G401.6 (cell line): Measurements from ENCODE around the gene WDFY3.

Experiments used
- FAIRE-seq: peaks from 2 replicates; lab custom pipeline; 2012; peaks lifted over from hg19 to GRCh38; lab: Jason Lieb, UNC

The WDFY3 gene

DNA sequence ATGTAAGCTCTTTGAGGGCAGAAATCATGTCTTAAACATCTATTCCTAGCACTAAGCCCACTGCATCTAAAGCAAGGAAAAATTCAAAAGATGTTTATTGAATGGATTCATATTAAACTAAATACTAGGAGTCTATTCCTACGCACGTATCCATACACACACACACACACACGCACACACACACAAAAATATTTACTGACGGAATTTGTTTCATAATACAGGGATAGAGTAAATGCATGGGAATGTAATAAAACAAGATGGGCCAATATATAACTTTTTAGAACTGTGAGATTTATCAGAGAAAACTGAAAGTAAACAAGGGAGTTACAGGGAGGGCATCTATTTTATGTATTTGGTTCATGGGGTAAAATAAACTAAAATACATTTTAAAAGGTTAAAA, 57.6 kb downstream of the WDFY3 start:
- FAIRE-seq, result no peak

DNA sequence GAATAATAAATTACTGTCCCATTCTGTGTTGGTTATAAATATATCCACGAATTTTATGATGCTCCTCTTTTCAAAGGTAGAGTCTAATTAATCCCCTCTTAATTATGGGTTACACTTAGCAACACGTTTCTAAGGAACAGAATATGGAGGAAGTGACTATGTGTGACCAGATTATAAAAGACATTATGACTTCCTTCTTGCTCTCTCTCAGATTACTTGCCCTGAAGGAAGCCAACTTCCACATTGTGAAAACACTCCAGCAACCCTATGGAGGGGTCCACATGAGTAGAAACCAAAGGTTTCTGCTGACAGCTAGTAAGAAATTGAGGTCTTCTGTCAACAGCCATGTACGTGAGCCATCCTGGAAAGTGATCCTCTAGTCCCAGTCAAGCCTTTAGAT, 59.3 kb downstream of the WDFY3 start:
- FAIRE-seq, result no peak

DNA sequence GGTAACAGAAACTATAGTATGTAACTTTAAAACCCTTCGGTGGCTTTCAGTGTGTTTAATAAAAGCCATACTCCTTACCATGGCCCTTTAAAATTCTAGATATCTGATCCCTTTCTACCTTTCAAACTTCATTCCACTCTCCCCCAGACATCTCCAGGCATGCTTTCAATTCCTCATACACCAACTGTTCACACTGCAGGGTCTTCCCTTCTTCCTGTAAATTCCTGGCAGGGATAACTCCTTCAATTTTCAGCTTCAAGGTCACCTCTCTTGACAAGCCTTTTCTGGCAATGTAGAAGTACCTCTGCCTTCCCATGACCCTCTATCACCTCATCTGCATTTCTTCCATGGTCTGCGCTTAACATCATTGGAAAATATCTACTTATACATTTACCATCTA, 60.8 kb downstream of the WDFY3 start:
- no peak for FAIRE-seq

DNA sequence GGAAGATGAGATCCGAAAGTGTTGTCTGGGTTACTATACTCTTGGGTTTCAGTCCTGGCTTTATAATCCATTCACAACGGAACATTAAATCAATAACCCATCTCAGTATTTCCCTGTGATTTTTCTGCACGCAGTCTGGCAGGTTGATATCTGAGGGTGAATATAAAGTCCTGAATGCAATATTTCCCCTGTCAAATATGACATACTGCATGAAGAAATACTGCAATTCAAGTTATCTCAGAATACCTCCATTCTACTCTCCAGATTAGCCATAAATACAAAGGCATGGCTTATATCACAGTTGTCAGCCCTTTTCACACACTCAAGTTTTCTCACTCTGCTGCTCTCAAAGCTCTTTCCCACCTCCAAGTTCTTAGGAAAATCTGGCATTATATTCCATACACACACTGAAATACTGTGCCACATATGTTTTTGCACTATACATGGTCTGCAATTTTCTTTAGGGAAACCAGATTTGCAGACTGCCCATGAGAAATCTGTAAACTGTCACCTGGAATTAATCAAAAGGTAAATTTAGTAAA, 64.7 kb downstream of the WDFY3 start:
- FAIRE-seq, result no peak

DNA sequence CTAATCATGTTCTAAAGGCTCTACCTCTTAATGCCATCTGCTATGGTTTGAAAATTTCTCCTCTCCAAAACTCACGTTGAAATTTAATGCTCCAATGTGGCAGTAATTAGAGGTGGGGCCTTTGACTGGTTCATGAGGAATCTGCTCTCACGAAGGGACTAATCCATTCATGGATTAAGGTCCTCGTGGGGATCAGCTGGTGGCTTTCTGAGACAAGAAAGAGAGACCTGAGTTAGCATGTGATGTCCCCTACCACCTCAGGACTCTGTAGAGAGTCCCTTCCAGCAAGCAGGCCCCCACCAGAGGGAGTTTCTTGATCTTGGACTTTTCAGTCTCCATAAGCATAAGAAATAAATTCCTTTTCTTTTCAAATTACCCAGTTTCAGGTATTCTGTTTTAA, 65.3 kb downstream of the WDFY3 start:
- FAIRE-seq, result no peak

DNA sequence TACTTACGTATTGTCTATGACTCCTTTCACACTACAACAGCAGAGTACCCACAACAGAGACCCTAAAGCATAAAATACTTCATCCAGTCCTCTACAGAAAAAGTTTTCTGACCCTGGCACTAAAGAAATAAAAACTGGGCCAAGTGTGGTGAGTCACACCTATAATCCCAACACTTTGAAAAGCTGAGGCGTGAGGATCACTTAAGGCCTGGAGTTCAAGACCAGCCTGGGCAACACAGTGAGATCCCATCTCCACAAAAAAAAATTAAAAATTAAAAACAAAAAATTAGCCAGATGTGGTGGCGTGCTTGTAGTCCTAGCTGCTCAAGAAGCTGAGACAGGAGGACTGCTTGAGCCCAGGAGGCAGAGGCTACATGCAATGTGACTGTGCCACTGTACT, 66.9 kb downstream of the WDFY3 start:
- no peak for FAIRE-seq

DNA sequence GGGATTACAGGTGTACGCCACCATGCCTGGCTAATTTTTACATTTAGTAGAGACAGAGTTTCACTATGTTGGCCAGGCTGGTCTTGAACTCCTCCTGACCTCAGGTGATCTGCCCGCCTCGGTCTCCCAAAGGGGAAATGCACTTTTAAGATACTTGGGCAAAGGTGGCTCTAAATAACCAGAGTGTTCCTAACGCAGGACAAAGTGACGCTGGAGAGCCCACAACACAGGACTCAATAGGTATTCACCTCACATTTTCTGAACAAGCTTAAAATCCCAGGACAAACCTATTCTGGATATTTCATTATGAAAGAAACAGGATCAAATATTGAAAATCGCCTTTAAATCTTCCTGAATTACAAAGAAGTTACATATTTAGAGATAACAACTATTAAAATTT, 69.0 kb downstream of the WDFY3 start:
- FAIRE-seq, result no peak

DNA sequence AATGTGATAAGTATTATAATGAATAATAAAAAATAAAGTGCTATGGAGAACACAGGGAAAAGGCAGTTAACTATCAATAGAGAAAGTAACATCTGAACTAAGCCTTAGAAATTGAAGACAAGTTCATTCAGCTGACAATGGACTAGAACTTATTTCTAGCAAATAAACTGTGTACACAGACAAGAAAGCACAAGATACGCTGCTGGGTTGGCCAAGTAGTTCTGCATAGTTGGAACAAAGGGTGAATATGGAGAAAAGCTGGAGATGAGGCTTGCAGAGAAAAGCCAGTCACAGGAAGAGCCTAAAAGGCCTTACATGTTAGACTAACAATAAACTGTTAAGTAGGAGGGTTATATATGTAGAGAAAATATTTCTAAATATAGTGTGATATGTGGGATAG, 71.2 kb downstream of the WDFY3 start:
- FAIRE-seq, result no peak

DNA sequence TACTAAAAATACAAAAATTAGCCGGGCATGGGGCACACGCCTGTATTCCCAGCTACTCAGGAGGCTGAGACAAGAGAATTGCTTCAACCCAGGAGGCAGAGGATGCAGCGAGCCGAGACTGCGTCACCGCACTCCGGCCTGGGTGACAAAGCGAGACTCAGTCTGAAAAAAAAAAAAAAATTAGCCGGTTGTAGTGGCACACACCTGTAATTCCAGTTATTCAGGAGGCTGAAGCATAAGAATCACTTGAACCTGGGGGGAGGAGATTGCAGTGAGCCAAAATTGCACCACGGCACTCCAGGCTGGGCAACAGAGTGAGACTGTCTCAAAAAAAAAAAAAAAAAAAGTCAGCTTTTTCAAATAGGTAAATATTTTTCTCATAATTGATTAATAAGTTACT, 71.9 kb downstream of the WDFY3 start:
- FAIRE-seq, result no peak

DNA sequence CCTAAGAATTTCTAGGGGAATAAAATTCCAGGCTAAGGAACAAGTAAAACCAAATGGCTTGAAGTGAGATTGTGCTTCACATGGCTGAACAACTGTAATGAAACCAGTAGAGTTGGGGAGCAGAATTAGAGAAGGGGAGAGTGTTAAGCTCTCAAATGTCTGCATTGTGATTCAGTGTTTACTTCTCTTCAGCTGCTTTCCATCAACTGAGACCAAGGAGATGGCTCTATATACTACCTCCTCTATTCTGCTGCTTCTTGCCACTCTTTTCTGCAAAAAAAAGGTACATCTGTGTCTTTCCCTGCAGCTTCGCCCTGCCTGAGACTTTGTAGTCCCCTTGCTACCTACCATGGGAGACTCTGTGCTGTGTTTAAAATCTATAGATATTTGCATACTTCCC, 73.5 kb downstream of the WDFY3 start:
- FAIRE-seq, result no peak

DNA sequence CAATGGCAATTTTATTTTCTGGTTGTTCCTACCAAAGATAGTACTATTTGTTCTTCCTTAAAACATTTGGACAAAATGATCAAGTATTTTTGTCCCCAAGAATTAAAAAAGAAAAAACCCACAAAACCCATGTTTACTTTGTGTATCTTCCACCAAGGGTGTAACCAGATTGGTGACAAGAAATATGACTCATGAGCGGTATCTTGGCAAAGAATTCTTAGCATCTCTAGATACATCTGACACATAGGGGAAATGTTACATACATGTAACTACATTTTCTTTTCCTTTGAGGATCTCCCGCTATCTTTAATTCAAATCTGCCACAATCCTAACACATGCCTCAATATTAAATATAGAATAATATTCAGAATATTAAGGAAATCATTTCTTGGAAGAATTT, 78.7 kb downstream of the WDFY3 start:
- FAIRE-seq, result no peak

DNA sequence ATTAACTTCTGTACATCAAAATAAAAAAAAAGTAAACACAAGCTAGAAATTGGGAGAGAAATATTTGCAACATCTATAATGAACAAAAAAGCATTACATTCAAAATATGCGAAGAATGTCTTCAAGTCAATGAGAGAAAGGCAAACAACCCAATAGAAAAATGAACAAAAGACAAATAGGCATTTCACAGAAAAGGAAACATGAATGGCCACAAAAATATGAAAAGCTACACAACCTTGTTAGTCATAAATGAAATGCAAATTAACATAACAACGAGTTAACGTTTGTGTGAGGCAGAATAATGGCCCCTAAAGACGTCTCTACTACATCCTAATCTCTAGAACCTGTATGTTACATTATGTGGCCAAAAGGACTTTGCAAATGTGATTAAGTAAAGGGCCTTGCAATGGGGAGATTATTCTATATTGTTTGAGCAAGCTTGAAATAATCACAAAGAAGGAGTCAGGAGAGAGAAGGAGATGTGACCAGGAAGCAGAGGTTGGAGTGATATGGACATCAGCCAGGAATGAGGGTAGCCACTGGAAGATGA, 86.8 kb downstream of the WDFY3 start:
- no peak for FAIRE-seq

DNA sequence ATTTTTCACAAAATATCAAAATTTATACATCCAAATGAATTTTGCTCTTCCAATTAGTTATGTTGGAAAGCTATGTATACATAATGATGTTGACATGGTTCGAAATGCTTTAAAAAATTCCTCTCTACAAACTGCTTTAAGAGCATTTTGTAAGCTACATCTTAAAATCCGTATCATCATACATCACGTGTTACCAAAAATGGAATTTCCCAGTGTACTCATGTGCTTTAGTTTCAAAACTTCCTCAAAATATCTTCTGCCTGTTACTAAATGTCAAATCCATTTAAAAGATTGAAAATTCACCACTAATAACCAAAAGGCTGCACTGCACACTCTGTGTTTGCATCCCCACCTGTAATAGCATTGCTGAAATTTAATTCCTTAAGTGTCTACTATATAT, 87.9 kb downstream of the WDFY3 start:
- peak; percentile 8 for FAIRE-seq

DNA sequence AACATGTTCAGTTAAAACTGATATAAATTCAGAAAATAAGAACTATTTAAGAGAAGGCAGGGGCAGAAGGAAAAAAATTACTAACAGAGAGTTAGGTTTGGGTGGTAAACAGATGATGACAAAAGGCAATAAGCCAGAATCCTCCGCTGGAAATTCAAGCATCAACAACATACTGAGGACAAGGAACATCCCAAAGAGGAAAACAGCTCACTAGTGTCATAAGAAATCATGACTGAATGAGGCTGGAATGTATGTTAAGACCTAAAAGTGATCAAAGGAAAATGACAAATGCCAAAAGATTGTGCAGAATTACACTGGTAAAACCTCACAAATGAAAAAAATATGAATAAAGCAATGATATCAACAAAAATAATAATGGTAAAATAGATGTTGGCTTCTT, 88.4 kb downstream of the WDFY3 start:
- no peak for FAIRE-seq

DNA sequence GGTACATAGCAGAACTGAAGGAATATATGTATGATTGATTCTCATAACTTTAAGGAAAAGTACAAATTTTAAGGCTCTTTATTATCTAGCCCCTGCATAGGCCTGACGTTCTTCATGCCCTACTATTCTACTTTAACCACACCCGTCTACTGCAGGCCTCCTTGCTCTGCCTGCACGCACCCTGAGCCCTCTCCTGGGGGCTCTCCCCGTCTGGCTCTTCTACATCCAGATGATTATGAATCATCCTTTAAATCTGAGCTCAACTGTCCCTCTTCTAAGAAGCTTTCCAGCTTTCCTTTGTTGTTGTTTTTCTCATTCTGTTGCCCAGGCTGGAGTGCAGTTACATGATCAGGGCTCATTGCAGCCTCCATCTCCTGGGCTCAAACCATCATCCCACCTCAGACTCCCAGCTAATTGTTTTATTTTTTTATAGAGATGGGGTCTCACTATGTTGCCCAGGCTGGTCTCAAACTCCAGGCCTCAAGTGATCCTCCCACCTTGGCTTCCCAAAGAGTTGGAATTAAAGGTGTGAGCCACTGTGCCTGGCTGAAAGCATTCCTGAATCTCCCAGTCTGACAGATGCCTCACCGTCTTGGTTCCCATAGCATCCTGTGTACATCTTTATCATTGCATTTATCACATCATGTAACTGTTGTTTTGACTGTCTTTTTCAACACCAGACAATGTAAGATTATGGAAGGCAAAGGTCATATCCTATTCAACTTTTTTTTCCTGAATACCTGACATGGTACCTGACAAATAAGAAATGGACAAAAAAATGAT, 89.2 kb downstream of the WDFY3 start:
- no peak for FAIRE-seq

DNA sequence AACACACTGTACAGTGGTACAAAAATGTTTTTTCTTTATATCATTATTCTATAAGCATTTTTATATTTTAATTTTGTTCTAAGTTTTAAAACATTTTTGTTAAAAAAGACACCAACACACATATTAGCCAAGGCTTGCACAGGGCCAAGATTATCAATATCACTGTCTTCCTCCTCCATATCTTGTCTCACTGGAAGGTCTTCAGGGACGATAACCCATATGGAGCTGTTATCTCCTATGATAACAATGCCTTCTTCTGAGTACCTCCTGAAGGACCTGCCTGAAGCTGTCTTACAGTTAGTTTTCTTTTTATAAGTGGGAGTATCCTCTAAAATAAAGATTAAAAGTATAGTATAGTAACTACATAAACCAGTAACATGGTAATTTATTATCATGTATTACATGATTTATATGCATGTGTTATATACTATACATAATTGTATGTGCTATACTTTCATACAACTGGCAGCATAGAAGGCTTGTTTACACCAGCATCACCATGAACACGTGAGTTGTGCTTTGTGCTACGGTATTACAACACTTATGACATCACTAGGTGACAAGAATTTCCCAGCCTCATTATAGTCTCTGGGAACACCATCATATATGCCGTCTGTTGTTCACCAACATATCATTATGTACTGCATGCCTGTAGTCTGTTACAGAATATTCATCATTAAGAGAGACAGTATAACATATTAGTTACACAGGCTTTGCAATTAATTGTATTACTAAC, 90.7 kb downstream of the WDFY3 start:
- no peak for FAIRE-seq

DNA sequence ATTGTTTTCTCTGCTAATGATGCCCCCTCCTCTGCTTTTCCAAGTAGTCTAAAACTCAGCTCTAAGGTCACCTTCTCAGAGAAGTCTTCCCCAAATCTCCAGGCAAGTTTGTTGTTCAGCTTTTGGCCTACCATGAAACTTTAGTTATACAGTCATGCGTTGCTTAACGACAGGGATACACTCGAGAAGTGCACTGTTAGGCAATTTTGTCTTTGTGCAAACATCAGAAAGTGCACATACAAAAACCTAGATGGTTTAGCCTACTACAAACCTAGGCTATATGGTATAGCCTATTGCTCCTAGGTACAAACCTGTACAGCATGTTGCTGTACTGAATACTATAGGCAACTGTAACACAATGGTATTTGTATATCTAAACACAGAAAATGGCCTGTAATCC, 91.9 kb downstream of the WDFY3 start:
- no peak for FAIRE-seq

DNA sequence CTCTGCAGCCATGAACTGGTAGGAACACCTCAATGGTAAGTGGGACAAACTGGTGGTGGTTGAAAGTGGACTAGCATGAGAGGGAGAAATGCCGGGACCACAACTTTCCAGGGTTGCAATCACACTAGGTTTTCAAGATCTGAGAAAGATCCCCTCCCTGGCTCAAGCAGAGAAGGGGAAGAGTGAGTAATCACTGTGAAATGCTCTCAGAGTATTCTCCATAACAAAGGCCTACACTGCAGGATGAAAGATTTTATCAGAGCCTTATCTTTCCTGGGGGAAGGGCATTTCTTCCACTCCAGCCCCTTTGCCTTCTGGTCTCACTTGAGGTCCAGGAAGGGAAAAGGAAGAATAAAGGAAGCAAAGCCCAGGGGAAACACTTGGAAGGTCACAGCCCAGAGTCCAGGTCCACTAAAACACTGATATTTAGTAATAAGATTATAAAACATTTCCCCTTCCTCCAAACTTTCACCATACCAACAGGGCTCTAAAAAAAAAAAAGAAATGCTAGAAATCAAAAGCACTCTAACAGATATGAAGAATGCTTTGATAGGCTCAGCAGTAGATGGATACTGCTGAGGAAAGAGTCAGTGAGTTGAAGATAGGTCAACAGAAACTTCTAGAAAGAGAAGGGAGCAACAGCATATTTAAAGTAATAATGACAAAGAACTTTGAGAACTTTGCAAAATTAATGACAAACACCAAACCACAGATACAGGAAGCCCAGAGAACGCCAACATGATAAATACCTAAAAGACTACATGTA, 95.9 kb downstream of the WDFY3 start:
- no peak for FAIRE-seq

DNA sequence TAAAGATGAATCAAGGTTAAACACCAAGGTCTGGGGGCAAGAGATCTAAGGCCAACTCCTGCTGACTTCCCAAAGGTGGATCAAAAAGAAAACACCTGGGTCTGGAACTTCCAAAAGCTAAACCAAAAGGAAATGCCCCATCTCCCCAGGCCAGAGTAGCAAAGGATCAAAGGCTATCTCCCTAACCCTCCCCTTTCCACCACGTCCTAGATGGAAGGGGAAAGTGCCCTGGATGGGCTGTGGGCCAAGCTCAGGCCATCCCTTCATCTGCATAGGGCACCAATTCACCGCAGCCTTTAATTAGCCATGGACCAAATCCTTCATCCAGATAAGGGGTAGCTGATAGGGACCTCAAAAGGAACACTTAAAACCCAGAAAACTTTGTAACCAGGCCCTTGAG, 100.2 kb downstream of the WDFY3 start:
- FAIRE-seq, result no peak

DNA sequence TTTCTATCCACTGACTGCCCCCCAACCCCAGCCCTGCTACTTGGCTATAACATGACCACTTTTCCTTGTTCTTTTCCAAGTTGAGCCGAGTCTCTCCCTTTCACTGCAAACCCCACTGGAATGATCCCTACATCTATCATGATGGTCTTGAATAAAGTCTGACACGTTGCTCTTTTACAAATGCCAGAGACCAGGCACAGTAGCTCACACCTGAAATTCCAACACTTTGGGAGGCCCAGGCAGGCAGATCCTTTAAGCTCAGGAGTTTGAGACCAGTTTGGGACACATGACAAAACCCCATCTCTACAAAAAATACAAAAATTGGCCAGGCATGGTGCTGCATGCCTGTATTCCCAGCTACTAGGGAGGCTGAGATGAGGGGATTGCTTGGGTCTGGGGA, 100.9 kb downstream of the WDFY3 start:
- no peak for FAIRE-seq

DNA sequence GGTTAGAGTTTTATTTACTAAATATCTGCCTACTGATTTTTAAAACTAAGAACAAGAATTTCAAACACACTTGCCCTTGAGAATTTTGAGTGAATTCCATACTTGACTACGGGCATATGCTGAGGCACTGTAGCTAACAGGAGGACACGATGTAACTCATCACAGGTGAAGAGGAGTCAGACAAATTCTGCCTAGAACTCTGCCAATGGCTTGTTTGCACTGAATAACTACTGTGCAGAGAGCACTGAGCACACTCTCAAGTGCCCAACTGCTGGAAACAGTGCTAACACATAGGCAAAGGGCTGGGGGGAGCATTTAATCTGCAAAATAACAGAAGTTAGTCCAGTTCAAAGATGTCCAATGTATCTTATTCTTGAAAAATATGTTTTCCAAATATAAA, 104.4 kb downstream of the WDFY3 start:
- no peak for FAIRE-seq

DNA sequence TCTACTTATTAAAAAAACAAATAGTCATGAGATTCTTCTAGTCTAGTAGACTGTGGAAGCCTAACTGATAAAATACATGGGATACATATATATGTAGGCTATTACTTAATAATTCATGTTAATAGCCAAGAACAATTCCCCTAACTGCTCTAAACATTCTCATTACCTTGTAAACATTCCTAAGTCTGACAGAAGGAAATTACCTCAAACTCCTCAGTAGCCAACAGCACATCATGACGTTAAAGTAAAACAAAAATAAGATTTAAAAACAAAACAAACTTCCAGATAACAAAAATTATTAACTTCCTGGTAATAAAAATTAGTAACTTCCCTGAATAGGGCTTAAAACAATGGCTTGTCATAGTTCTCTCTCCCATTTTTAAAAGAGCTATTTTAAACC, 109.2 kb downstream of the WDFY3 start:
- FAIRE-seq, result no peak
